GM12872 (cell line): ENCODE measurements around the gene EPM2A.

Experiments
- CTCF ChIP-seq: IDR thresholded peaks from 3 replicates; pipeline ENCODE4 v1.5.1; 2011; ENCODE audit warnings: low read depth, mild to moderate bottlenecking, low read length, moderate library complexity; ENCODE audit not compliant: insufficient read depth

EPM2A gene

GRCh38 chr6:145735356-145736165 is at the start of gene EPM2A:
EPM2A (minus strand) TSS chr6:145735520; CDS start chr6:145735498, 22 bp downstream.
- no peak; the same call in 2 of the 3 replicates for TF ChIP-seq CTCF

DNA sequence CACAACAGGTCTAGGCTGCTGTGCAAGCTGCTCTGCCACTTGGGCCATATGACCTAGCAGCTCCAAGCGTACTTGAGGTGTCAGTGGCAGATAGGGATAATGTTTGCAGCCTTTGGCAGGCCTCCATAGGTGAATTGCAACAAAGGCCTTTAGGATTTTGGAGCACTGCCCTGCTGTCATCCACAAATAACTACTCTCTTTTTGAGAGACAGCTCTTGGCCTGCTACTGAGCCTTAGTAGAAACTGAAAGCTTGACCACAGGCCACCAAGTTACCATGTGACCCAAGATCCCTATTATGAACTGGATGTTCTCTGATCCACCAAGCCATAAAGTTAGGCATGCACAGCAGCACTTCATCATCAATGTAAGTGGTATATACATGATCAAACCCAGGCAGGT is 49.4 kb upstream of the EPM2A start:
- no peak for TF ChIP-seq CTCF

GRCh38 chr6:145783796-145784195 is 48.5 kb upstream of the EPM2A start:
- TF ChIP-seq CTCF: no peak

GRCh38 chr6:145772846-145773245 is 37.5 kb upstream of the EPM2A start:
- TF ChIP-seq CTCF: no peak

DNA sequence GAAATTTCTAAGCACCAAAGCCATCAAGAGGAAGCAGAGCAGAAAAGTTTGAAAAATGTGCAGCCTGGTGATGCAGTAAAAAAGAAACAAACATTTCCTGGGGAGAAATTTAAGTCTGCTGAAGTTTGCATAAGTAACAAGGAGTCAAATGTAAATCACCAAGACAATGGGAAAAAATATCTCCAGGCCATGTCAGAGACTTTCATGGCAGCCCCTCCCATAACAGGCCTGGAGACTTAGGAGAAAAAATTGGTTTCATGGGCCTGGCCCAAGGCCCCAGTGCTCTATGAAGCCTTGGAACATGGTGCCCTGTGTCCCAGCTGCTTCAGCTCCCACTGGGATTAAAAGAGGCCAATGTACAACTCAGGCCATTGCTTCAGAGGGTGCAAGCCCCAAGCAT is 30.1 kb upstream of the EPM2A start:
- no peak for TF ChIP-seq CTCF

GRCh38 chr6:145763742-145764141 is 28.4 kb upstream of the EPM2A start:
- TF ChIP-seq CTCF: no peak

GRCh38 chr6:145761584-145761983 is 26.3 kb upstream of the EPM2A start:
- peak; percentile 54 for TF ChIP-seq CTCF
